GM18867 (cell line): ENCODE data around the gene STAT4.

Source experiments
- ATAC-seq: cut with Tn5 transposase; IDR thresholded peaks from one replicate; pipeline ENCODE4 v1.9.1; 2021; ENCODE audit warnings: mild to moderate bottlenecking, moderate library complexity; ENCODE audit not compliant: unreplicated experiment

The STAT4 gene

GRCh38 chr2:191145769-191146471, 4.9 kb downstream of the STAT4 start:
- no peak for ATAC-seq

DNA sequence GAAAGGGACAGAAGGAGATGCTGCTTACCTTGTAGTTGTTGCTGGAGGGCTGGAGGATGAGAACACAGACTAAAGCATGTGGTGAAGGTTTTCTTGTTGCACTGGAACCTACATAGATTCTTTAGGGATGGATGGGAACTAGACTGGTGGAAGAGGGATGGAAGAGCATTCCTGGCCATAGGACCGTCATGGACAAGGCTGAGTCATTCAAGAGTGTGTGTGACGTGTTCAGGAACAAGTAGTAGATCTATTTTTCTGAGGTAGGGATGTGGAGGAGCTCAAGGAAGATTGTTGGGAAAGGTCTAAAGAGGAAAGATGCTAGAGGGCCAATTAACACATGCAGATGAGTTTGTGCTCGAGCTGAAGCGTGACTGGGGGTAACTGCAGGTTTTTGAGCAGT, 6.6 kb downstream of the STAT4 start:
- ATAC-seq: no peak

DNA sequence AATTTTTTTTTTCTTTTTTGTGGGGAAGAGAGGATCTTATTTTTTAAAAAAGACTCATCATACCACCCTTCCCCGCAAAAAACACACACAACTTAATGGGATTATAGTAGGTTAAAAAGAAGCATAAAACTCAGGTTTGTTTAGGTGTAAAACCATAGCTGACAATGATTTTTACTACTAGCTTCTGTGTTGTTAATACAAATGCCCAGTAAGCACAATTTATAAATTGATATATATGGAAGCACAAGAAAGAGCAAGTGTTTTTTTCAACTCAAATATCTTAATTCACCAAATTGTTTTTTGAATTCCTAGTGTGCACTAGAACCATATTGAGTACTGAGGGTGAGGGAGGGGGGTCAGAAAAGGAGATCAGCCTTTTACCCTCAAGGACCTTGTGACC, 7.0 kb downstream of the STAT4 start:
- ATAC-seq: no peak

- ATAC-seq: no peak
Observed at GRCh38 chr2:191128911-191129304, 21.9 kb downstream of the STAT4 start.

DNA sequence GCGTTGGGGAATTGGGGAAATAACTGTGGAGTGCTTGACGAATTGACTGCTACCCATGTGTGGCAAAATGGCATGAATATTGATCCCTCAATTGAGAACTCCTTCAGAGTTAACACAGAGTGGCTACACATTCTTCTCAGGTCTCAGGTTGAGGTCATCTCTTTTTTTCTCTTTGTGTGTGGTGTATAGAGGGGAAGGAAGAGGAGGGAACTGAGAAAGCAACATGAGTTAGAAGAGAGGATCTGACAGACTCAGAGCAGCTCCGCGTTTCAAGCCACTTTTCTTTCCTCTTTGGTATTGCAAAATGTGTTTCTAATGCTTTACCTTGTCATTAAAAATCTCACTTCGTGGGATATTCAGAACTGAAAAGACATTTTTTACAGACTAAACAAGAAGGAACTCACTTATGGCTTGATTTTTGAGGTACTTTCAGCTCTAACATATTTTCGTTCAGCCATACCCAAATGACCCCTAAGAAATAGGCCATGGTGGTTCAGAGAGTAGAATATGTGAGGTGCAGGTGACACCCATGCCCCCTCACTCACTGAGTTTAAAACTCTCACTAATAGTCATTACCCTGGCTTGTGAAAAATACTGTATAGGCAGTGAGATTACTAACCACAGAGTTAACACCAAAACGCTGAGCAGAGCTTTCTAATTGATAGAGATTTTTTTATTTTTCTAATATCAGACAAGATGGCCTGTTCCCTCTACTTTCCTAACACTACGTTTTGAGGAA, 22.5 kb downstream of the STAT4 start:
- ATAC-seq: peak; percentile 66

DNA sequence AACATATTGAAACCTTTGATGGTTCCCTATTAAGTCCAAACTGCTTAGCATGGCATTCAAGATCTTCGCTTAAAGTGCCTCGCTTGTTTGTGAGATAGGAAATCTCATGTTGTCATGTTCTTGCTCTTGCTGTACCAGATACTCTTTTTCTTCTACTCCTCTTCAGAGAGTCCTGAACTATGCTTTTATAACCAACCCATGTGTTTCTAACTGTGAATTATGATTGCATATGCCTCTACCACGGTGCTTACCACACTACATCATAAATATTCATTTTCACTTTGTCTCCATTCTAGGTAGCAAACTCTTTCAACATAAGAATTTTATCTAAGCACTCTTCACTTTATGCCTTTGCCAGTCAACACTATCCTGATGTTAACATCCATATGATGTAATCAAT, 23.6 kb downstream of the STAT4 start:
- no peak for ATAC-seq

GRCh38 chr2:191126386-191127085, 24.3 kb downstream of the STAT4 start:
- peak; percentile 58 for ATAC-seq

GRCh38 chr2:191125646-191126045, 25.1 kb downstream of the STAT4 start:
- no peak for ATAC-seq

DNA sequence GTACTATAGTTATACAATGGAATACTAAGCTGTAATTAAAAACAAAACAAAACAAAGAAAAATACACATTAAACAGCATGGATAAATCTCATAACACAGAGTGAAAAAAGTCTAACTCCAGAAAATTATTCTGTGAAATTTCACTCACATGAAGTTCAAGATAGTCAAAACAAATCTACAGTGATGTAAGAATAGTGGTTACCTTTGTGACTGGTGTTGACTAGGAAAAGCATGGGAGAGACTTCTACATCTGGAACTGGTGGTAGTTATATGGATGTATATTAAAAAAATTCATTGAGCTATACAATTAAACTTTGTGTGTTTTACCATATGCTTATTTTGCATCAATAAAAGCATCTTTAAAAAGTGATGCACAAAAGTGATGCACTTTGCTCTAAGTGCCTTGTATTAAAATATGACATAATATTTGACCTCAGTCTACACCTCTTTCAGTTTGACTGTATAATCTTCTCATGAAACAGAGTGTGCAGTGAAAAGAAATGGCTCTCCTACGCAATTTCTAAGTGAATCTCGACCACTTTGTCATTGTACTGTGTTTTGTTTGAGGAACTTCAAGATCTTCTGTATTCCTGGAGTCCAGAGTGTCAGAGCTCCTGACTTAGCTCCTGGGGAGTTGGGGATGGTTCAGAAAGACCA, 28.0 kb downstream of the STAT4 start:
- ATAC-seq: peak; percentile 79

GRCh38 chr2:191117341-191117740, 33.5 kb downstream of the STAT4 start:
- ATAC-seq: no peak

DNA sequence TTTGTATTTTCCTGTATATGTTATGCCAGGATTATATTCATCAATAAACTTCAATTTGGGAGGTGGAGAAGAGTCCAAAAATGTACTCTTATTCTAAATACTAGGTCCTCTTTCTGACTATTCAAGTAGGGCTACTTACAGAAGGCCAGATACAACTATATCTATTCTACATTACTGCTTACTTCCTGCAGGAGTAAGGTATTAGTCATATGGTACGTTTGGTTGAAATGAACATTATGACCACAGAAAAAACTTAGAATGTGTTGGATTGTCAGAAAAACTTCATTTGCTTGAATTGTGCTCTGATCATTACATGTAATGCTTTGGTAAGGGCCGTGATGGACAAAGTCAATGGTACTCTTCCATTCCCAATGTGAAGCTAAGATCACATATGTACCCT, 35.0 kb downstream of the STAT4 start:
- peak; percentile 37 for ATAC-seq

DNA sequence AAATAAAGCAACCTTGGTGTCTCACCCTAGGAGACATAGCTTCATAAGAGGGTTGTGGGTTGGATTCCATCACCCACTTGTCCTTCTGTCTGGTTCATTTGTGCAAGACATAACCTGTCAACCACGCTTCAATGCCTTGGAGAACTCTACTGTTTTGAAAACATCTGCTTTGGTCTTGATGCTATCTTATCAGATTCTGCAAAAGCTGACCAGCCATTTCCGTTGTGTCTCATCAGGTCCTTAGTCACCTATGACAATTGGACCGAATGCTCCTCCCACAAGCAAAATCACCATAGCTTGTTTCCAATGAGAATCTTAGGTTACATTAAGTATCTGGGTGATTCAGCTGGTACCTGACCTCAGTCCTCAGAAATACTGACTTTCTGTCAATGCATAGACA, 35.4 kb downstream of the STAT4 start:
- ATAC-seq: peak; percentile 55

GRCh38 chr2:191114403-191114886, 36.3 kb downstream of the STAT4 start:
- ATAC-seq: peak; percentile 80

DNA sequence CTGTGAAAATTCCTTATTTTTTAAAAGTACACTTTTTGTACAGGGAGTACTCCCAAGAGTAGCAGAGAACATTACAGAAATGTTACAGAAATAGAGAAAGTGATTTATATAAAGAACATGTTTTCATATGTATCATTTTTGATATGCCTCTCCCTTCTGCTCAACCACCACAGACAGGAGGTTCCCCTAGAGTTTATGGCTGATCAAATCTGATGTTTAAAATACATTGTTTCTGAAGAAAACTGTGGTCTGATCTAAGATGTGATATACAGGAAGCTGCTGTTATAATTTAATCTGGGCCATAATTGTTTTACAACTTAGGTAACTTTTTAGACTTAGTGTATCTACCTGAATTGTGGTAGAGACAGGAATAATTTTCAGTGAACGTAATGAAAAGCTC, 37.0 kb downstream of the STAT4 start:
- no peak for ATAC-seq

- no peak for ATAC-seq
Observed at GRCh38 chr2:191112448-191112901, 38.3 kb downstream of the STAT4 start.

GRCh38 chr2:191109888-191110287, 40.9 kb downstream of the STAT4 start:
- peak; percentile 30 for ATAC-seq

GRCh38 chr2:191108331-191108730, 42.5 kb downstream of the STAT4 start:
- no peak for ATAC-seq

GRCh38 chr2:191105082-191105481, 45.7 kb downstream of the STAT4 start:
- no peak for ATAC-seq

- ATAC-seq: no peak
Observed at GRCh38 chr2:191103774-191104173, 47.0 kb downstream of the STAT4 start.

DNA sequence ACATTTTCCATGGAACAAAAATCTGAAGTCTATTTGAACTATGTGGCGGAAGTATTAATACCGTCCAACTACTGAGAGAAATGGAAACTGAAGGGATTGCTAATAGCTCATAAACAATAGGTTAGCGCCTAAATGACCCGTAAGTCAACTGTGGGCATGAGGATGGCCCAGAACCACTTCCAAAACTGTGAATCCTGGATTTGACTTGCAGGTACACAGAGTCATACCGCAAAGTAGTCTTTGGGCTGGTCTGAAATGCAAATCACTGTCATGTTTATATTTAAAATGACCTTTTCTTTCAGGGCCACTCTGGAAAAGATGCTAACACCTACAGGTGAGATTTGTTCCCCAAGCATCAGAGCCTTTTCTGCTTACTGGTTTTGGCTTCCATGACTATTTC, 50.6 kb downstream of the STAT4 start:
- ATAC-seq: no peak

DNA sequence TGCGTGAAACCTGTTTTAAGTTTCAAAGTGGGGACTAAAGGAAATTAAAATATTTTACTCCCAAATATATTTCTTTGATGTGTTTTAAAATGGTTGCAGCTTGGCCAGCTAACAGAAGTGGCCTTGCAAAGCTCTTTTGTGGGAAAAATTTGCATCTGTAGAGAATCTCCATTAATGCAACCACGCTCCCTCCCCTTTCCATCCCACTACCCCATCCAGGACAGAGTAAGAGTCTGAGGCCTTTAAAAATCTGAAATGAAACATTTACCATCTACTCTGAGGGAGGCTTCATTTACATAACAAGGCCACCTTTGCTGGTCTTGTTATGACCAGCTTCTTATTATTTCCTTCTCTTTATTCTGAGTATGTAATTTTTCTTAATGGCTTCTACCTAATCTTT, 63.5 kb downstream of the STAT4 start:
- ATAC-seq: no peak
